Lower leg skin (tissue), 4 donors: ENCODE measurements around the gene MPZL1. TPM values are rescaled to one million over a fixed set of nuclear protein-coding genes. Genes with fewer than 3 reads are reported as not detected.

Source experiments
- DNase-seq, 2 donors: peaks; one replicate each; pipeline ENCODE4 v3.0.0-alpha.2; 2019; ENCODE audit warnings: low spot score in 2 of 2
- H3K4me3 ChIP-seq: fragments of 200-600 bp; sonication (generic); 2 replicates; pipeline ENCODE4 v1.5.1; 2017; ENCODE audit warnings: mild to moderate bottlenecking, low read depth; ENCODE audit not compliant: poor library complexity, severe bottlenecking
- CTCF ChIP-seq, 3 donors: fragments of 450-650 bp; IDR thresholded peaks; one replicate each; pipeline ENCODE4 v1.5.1; 2016; ENCODE audit warnings: antibody characterized with exemption in 3 of 3, mild to moderate bottlenecking in 3 of 3, moderate library complexity in 2 of 3
- POLR2A ChIP-seq, 2 donors: fragments of 450-650 bp; IDR thresholded peaks; one replicate each; pipeline ENCODE4 v1.6.1; 2016 to 2017; ENCODE audit warnings: antibody characterized with exemption in 2 of 2, mild to moderate bottlenecking in 1 of 2, moderate library complexity in 1 of 2
- WGBS, 2 donors: methylation state at CpG; one replicate each; pipeline ENCODE4 v1.1.5; 2018; 5-methylcytosine and 5-hydroxymethylcytosine counted together
- intact Hi-C: fragments of 100-400 bp; cut with DNase I; formaldehyde crosslinking; loops from one replicate; pipeline ENCODE4 v1.15.0; 2023; ENCODE audit warnings: low total_unique reads
- total RNA-seq, 4 donors: library from RNA; depleted of rRNA; stranded (reverse); fragments of >200 nt; gene quantifications; one replicate each; pipeline ENCODE4 v1.1.0, GENCODE V29; 2016

MPZL1 gene
- total RNA-seq, 4 donors from 2014 or later: 24.9 to 54.6 (median 30.9) TPM

DNA sequence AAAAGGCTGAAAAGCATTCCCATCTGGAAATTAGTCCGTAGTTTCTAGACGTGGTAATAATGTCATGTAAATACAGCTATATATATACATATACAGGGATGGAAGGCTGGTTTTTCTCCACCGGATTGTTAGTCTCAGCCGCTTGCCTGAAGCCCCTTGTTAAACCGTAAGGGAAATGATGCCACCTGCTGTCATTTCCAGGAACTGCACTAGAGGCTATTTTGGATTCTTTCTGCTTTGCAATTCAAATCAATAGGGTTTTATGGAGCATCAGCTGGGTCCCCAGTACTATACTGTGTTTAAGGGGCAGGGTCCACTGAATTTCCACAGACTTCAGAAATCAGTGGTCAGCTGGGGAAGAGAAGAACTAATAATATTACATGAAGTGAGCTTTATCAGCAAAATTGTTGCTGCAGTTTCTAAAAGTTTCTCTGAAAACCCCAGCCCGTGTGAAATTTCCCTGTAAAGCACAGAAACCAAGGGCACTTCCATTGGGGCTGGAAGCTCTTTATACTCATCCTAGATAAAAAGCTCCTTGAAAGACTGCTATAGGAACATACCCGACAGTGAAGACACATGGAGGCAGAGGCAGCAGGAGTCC lies 33.8 kb upstream of the MPZL1 start:
- DNase-seq: peak; percentile 89 to 90
- TF ChIP-seq POLR2A (IDR thresholded peaks at IDR 0.05) (no peak), CTCF (IDR thresholded peaks at IDR 0.05) (peak in 1 of 3 donors; percentile 67)
- intact Hi-C loops: loop anchor here (2.0 kb wide), 1 partner anchor 87 kb away; no protein-coding TSS in a partner anchor
- no peak overlapping the region for H3K4me3 ChIP-seq
- WGBS, 2 donors: 19% methylated on average over 7 of the region's 7 CpGs

- intact Hi-C loops: no loop called here
- DNase-seq: peak in 1 of 2 donors; percentile 37
- H3K4me3 ChIP-seq: no peak overlapping the region
- TF ChIP-seq POLR2A (IDR thresholded peaks at IDR 0.05): no peak
- no peak for TF ChIP-seq CTCF (IDR thresholded peaks at IDR 0.05)
- 81 to 86% methylated on average over 5 of the region's 5 CpGs for WGBS, 2 donors
Measured at GRCh38 chr1:167689567-167689920, 32.2 kb upstream of the MPZL1 start.

DNA sequence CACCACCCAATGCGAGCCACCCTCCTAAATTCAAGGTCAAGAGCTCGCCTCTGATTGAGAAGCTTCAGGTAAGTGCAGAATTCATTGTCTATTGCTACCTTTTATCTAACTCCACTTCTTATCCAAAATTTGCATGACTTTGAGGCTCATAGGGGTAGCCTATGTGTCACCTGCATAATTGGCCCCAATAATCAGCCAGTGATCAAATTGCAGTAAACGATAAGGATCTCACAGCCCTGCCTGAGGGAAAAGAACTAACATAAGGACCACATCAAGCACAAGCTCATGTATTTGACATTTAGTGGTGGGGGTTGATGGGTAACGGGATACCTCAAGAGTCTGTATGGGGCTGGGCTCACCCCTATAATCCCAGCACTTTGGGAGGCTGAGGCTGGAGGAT lies 31.7 kb upstream of the MPZL1 start:
- no peak for TF ChIP-seq POLR2A (IDR thresholded peaks at IDR 0.05)
- TF ChIP-seq CTCF (IDR thresholded peaks at IDR 0.05): no peak
- 80 to 84% methylated on average over 4 of the region's 4 CpGs for WGBS, 2 donors
- intact Hi-C loops: no loop called here
- no peak for DNase-seq
- no peak overlapping the region for H3K4me3 ChIP-seq

- DNase-seq: no peak
- no peak for TF ChIP-seq POLR2A (IDR thresholded peaks at IDR 0.05)
- TF ChIP-seq CTCF (IDR thresholded peaks at IDR 0.05): no peak
- 88 to 93% methylated on average over 7 of the region's 7 CpGs for WGBS, 2 donors
Measured at GRCh38 chr1:167693425-167694045, 28.2 kb upstream of the MPZL1 start.

DNA sequence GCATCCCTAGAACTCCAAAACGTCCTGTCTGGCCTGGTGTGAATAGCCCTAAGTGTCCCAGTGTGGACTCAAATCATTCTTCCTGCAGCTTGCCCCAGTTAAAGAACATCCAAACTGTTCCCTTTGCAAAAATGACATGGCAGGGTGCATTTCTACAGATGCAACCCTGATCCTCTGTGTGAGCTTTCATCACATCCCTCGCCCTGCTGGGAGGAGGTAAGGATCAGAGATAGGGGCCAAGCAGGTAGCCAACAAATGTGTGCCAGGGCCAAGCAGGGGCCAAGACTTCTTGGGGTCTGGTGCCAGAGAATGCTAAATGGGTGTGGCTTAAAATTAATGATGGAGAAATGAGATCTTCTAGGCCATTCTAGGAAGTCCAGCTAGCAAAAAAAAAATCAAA lies 27.1 kb upstream of the MPZL1 start:
- no peak overlapping the region for H3K4me3 ChIP-seq
- WGBS, 2 donors: 65 to 71% methylated on average over 2 of the region's 2 CpGs
- intact Hi-C loops: no loop called here
- no peak for TF ChIP-seq POLR2A (IDR thresholded peaks at IDR 0.05)
- TF ChIP-seq CTCF (IDR thresholded peaks at IDR 0.05): no peak
- no peak for DNase-seq

More at GRCh38 chr1:167693425-167694045, 28.2 kb upstream of the MPZL1 start:
- no peak overlapping the region for H3K4me3 ChIP-seq
- intact Hi-C loops: no loop called here
